SH-SY5Y (cell line): ENCODE measurements around the gene C2CD4D.

Experiments used
- GATA2 ChIP-seq: IDR thresholded peaks from 2 replicates; pipeline ENCODE4 v1.6.1; 2011; ENCODE audit warnings: mild to moderate bottlenecking, low read depth, low read length
- GATA3 ChIP-seq: IDR thresholded peaks from 2 replicates; pipeline ENCODE4 v1.6.1; 2011; ENCODE audit warnings: low read depth, mild to moderate bottlenecking, low read length, moderate library complexity

- TF ChIP-seq GATA3 (no peak), GATA2 (peak; percentile 93)
These were observed 36.5 kb downstream of the C2CD4D start for GRCh38 chr1:151803164-151803563.
